Stimulated activated CD8-positive, alpha-beta memory T cell treated with anti-CD3 and anti-CD28 coated beads, Interleukin-15, amount 100 ng/mL, for 4 hours (primary cell): ENCODE results near the gene GRM4.
"Not testable (repeated sequence)": the region's sequence is repeated elsewhere in the genome, so short reads cannot be mapped to it uniquely, and the experiment has no call there.

ENCODE experiments used
- DNase-seq, 2 donors: peaks; one replicate each; pipeline ENCODE4 v3.0.0-alpha.2; 2020; ENCODE audit warnings: low read depth in 2 of 2

The GRM4 gene

GRCh38 chr6:34146021-34146782, at the start of gene GRM4:
GRM4 (minus strand) TSS chr6:34146087; CDS start chr6:34133496, 12,591 bp downstream.
- no peak for DNase-seq

GRCh38 chr6:34194772-34195171, 48.9 kb upstream of the GRM4 start:
- DNase-seq = no peak

- no peak for DNase-seq
Observed at GRCh38 chr6:34190504-34191122, 44.7 kb upstream of the GRM4 start.

GRCh38 chr6:34189806-34190503, 44.1 kb upstream of the GRM4 start:
- DNase-seq = peak in 1 of 2 donors; percentile 17

- not testable (repeated sequence) for DNase-seq
Observed at GRCh38 chr6:34184726-34185125, 38.8 kb upstream of the GRM4 start.

- peak; percentile 57 to 69 for DNase-seq
Observed at GRCh38 chr6:34182751-34183531, 37.1 kb upstream of the GRM4 start.

- no peak for DNase-seq
Observed at GRCh38 chr6:34181908-34182307, 36.0 kb upstream of the GRM4 start.

GRCh38 chr6:34179106-34179720, 33.3 kb upstream of the GRM4 start:
- no peak for DNase-seq

GRCh38 chr6:34178357-34179105, 32.6 kb upstream of the GRM4 start:
- DNase-seq = no peak

- no peak for DNase-seq
Observed at GRCh38 chr6:34177181-34177591, 31.3 kb upstream of the GRM4 start.

GRCh38 chr6:34176261-34177031, 30.6 kb upstream of the GRM4 start:
- no peak for DNase-seq

GRCh38 chr6:34174846-34175399, 29.0 kb upstream of the GRM4 start:
- DNase-seq = no peak

GRCh38 chr6:34172961-34173775, 27.3 kb upstream of the GRM4 start:
- DNase-seq = no peak

- no peak for DNase-seq
Observed at GRCh38 chr6:34170346-34170745, 24.5 kb upstream of the GRM4 start.

- DNase-seq = no peak
Observed at GRCh38 chr6:34169897-34170296, 24.0 kb upstream of the GRM4 start.

- no peak for DNase-seq
Observed at GRCh38 chr6:34161857-34162515, 16.1 kb upstream of the GRM4 start.

GRCh38 chr6:34159844-34160243, 14.0 kb upstream of the GRM4 start:
- no peak for DNase-seq

- no peak for DNase-seq
Observed at GRCh38 chr6:34158876-34159275, 13.0 kb upstream of the GRM4 start.
